Measurements from ENCODE around the gene SPTBN2.
"Not testable (repeated sequence)": the region's sequence is repeated elsewhere in the genome, so short reads cannot be mapped to it uniquely, and the experiment has no call there.

Gene SPTBN2

DNA sequence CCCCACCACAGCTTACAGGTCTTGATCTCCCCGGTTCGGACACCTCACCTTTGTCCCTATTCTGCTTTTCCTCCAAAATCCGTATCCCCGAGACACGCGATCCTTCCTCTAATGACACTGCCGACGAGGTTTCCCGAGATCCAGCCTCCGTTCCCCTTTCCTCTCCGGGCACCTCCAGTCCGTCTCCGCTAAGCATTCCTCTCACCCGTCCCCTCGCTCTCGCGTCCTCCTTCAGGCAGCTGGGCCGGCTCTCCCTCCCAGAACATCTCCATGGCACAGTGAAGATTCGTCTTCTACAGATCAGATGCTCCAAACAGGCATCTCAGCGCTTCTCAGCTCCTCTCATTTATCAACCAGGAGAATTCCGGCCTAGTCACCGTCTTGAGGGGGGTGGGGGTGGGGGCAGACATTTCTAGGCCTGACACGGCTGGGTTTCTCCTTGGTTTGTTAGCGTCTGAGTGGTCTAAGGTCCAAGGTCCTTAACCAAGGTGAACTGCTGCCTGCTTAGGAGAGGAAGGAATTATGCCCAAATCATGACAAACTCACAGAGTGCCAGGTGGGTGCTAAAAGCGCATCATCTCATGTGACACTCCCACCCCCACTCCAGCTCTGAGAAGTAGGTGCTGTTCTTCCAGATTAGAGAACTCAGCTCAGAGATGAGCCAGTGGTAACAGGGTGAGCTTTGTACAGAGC lies at the start of gene SPTBN2:
TSS of gene SPTBN2 (minus strand) at position 524 of the 693 bp plus-strand sequence. CDS start 7,976 bp downstream, outside the sequence.
- no peak for FAIRE-seq

DNA sequence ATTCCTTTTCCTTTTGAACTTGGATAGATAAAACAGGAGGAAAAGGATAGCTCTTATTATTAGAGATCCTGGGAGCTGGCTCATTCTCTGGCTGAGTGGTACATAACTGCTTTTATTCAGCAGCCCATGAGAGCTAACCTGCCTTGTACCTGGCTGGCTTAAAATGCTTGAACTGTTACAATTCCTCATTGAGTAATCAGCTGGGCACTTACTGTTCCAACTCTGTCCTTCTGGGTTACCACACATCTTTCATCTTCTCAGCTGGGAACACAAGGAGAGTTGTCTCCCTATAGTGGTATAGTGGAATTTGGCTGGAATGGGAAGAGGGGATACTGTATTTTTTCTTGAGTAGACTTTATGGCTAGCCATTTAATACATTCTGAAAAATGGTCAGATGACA lies 39.8 kb upstream of the SPTBN2 start:
- no peak for FAIRE-seq

DNA sequence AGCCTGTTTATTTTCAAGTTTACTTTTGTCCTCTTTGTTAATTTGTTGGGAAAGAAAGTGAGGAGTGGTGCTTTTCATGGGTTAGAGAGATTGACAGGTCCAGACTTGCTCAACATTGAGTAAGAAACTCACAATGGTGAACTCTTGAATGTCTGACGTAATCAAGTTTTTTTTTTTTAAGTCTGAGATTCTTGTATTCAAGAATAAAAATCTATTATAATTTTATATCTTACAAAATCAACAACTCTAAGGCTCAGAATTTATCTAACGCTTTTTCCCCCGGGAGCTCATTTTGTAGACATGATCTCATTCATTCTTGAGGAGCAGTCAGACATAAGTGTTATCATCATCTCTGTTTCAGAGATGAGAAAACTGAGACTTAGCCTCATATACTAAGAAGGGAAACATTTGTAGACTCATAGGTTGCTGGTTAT lies 39.1 kb upstream of the SPTBN2 start:
- no peak for FAIRE-seq

DNA sequence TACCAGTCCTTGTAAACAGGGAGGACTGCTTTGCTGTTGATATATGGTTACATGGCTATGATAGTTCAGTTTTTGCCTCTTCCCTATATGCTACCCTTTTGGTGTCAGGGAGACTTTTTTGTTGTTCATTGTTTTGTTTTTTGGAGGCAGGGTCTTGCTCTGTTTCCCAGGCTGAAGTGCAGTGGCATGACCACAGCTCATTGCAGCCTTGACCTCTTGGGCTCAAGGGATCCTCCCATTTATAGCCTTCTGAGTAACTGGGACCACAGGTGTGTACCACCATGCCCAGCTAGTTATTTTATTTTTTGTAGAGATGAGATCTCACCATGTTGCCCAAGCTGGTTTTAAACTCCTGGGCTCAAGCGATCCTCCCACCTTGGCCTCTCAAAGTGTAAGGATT lies 38.6 kb upstream of the SPTBN2 start:
- no peak for FAIRE-seq

DNA sequence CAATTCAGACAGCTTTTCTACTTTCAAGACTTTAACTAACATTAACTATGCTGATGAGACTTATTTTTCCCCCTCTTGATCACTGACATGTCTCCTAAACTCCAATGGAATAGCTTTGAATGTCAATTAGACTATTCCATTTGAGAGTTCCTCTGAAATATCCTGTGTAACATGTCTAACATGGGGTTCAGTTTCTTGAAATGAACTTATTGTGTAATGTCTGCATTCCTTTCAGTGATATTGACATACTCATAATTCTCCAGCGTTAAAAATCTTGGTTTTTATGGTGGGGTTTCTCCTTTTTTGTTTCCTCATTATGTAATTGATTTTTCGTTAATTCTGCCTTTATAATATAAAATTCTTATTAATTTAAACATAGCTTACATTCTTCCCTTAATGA lies 37.7 kb upstream of the SPTBN2 start:
- FAIRE-seq, result no peak

DNA sequence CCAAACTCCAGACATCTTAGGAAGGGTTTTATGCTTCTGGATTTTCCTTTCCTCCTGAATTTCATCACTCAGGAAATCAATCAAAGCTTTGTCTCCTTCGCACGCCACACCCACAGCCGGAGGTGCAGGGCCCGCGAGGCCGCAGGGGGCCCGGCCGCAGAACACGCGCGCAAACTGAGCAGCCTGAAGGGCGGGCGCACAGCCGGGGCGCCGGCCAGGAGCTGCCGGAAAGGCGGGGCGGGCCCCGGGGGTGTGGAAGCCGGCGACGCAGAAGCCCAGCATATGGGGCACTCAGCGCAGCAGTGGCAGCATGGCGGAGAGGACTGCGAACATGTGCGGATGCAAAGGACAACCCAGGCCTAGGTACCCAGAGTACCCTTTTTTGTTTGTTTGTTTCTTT lies 33.1 kb upstream of the SPTBN2 start:
- no peak for FAIRE-seq

DNA sequence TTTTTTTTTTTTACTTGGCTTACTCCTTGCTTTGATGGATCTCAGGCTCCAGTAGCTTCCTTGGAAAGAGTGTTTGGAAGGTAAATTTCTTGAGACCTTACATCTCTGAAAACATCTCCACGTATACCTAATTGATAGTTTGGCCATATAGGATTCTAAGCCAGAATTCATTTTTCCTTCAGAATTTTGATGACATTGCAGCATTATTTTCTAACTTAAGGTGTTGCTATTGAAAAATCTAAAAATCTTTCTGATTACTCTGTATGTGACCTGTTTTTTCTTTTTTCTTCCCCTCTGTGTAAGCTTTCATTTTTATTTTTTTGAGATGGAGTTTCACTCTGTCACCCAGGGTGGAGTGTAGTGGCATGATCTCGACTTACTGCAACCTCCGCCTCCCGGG lies 23.1 kb upstream of the SPTBN2 start:
- no peak for FAIRE-seq

DNA sequence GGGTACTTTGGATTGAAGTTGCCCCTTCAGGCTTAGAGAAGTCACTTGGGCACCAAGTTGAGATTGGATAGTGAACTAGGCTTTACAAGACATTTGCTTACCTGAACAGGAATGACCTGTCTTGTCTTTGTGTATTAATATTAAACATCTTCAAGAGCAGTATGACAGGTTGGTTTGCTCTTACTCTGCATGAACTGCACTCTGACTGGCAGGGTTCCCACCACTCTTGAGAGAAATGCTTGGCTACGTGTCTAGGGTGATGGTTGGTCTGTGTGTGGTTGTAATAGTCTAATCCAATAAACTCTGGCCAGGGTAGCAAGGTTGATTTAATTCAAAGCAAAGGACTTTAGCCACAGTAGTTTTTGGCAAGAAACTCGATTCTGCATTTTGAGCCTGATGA lies 20.1 kb upstream of the SPTBN2 start:
- no peak for FAIRE-seq

DNA sequence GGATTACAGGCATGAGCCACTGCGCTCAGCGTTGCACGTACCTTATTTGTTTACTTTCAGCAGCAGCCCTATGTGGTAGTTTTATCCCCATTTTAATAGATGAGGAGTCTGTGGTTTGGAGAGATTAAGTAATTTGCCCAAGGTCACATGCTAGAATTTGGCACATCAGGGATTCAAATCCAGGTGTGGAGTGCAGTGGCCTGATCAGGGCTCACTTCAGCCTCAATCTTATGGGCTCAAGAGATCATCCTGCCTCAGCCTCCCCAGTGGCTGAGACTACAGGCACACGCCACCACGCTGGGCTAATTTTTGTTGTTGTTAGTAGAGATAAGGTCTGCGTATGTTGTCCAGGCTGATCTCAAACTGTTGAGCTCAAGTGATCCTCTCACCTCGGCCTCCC lies 18.5 kb upstream of the SPTBN2 start:
- no peak for FAIRE-seq

DNA sequence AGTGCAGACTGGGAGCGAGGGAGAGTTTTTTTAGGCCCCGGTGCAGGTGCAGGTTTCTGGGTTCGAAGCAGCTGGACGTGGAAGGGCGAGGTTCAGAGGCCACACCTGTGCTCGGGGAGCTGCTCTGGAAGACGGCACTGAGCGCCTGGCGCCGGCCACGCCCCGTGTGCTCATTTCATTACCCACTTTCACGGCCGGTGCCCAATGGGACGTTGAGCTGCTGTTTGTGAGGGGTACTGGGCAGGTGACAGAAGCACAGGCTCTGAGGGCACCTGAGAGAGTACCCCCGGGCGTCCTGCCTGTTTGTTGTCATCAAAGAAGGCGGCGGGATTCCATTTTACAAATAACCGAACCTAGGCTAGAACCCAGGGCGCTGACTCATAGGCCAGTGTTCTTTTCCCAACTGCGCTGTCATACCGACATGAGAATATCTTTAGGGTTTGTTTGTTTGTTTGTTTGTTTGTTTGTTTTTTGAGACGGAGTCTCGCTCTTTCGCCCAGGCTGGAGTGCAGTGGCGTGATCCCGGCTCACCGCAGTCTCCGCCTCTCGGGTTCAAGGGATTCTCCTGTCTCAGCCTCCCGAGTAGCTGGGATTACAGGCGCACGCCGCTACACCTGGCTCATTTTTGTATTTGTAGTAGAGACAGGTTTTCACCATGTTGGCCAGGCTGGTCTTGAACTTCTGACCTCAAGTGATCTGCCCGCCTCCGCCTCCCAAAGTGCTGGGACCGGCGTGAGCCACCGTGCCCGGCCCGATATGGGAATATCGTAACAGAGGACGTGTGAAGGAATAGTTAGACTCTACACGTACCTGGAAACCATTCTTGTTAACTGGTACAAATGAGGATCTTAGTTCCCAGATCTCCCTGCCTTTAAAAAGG lies 16.6 kb upstream of the SPTBN2 start:
- FAIRE-seq, result no peak

DNA sequence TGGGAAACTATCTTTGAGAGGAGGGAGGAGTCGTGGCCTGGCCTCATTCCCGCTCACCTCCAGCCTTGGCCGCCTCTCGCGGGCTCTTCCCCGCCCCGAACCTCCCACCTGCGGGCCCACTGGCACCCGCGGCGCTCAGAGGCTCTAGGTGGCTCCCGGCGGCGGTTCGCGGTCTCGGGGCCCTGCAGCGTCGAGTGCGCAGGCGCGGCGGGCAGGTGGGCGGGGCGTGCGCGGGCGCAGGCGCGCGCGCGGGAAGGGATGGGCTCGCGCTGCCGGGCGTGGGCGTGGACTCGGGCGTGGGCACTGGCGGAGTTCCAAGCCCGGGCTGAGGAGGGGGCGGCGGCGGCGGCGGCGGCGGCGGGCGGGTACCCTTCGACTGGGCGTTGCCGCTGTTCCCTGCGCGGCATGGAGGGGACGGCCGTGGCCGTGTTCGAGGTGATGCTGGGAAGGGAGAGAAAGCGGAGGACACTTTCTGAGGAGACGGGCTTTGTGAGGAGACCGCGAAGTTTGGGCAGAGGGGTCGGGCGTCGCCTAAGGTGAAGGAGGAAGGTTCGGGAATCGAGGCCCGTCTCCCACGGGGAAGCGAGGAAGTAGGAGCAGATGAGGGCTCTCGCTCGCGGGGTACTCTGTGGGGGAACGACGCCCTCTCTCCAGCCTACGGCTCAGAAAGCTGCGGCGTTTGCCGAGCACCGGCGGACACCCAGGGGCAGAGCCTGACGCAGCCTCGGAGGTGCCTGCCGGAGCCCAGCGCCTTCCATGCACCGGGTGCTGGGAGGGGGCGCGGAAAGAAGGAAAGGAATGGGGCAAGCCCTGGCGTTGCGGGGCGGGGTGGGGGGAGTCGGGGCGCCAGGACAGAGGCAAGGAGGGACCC lies 15.7 kb upstream of the SPTBN2 start:
- no peak for FAIRE-seq

DNA sequence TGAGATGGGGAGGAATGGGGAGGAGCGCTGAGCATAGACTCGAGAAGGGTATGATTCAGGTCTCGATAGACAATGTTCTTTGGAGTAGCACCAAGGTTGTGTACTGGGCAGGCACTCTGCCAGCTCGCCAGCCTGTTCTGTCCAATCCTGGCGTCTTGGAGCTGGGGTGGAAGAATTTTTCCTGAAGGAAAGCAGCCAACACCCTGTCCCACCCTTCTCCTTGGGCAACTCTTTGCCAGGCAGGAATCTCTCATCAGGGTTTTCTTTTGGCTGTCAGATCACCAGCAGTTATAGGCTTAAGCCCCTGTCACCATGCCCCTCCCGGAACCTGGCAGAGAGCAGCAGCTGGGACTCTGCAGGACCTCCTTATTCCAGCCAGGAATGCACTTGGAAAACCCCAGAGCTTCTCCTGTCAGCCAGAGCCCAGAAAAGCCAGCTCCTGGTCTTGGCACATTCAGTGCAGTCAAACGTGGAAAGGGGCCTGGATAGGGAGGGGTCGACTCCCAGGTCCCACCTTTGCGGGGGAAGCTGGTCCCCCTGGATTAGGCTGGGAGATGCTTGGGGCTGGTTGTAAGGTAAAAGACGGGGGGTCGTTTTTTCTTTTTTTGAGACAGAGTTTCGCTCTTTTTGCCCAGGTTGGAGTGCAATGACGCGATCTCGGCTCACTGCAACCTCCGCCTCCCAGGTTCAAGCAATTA lies 14.4 kb upstream of the SPTBN2 start:
- FAIRE-seq, result no peak

DNA sequence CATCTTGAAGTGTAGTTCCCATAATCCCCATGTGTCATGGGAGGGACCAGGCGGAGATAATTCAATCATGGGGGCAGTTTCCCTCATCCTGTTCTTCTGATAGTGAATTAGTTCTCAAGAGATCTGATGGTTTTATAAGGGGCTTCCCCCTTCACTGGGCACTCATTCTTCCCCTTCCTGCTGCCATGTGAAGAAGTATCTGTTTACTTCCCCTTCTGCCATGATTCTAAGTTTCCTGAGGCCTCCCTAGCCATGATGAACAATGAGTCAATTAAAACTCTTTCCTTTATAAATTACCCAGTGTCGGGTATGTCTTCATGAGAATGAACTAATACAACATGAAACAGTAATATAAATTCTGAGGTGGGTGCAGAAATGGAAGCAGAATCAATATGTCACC lies 12.1 kb upstream of the SPTBN2 start:
- FAIRE-seq, result no peak

DNA sequence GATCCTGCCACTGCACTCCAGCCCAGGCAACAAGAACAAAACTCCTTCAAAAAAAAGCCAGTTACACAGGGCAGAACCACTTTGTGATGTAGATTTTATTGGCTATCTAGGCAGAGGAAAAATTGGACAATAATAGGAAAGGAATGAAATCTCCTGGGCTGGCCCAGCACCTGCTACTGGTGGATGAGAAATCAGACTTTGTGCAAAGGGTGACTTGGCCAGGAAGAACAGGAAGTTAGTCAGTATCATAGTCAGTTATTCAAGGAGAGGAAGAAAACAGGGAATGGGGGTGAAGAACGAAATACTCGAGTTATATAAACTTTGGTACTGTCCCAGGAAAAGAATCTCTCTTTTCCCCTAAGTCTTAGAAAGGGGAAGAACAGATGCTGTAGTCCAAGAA lies 11.0 kb upstream of the SPTBN2 start:
- no peak for FAIRE-seq

DNA sequence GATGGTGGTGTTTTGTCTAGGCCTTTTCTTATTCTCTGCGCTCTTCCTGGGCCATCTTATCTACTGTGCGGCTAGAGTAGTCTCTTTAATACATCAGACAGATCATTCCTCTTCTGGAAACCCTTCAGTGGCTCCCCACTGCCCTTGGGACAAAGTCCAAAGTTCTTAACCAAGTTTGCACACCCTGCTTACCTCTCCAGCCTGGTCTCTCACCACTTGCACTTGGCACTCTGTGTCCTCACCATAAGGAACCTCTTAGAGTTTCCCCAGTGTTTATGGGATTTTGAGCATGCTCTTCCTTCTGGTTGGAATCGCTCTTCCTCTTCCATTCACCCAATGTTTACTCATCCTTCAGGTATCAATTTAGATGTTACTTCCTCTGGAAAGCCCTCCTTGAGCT lies 5.2 kb upstream of the SPTBN2 start:
- FAIRE-seq, result no peak

DNA sequence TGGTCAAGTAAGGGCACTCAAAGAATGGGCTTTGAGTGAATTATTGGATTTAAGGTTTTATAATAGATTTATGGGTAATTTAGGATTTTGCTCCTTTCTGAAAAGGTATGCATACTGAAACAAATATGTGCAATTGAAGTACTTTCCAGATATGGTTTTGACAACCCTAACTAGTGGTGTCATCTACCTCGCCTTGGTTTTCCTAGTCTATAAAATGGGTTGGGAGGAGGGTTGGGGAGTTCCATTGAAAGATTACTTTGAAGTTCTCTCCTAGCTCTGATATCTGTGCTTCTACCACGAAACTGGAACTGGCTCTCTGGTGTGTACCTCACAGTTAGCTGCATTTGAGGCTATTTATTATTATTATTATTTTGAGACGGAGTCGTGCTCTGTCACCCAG lies 431 bp upstream of the SPTBN2 start:
- no peak for FAIRE-seq

DNA sequence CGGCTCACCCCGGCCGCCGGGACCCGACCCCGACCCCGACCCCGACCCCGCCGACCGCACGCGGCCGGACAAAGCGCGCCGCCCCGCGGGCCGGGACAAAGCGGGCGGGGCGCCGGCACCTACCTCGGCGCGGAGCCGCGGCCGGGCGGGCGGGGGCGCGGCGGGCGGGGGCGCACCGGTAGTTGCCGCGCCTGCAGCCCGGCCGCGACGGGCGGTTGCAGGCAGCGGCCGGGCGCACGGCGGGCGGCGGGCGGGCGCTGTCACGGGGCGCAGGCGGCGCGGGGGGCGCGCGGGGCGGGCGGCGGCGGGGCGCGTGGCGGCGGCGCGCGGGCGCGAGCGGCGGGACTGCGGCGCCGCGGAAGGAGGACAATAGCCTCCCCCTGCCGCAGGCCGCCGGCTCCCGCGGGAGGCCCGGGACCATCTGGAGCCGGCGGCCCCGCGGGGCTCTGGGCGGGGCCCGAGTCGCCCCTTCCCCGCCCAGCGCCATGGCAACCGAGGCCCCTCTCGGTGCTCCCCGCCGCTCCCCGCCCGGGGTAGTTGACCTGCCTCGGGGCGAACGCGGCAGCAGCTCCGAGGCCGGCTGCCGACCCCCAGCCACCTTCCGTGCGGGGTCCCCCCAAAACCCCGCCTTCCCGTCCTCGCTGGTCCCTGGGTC lies 851 bp downstream of the SPTBN2 start:
- no peak for FAIRE-seq

DNA sequence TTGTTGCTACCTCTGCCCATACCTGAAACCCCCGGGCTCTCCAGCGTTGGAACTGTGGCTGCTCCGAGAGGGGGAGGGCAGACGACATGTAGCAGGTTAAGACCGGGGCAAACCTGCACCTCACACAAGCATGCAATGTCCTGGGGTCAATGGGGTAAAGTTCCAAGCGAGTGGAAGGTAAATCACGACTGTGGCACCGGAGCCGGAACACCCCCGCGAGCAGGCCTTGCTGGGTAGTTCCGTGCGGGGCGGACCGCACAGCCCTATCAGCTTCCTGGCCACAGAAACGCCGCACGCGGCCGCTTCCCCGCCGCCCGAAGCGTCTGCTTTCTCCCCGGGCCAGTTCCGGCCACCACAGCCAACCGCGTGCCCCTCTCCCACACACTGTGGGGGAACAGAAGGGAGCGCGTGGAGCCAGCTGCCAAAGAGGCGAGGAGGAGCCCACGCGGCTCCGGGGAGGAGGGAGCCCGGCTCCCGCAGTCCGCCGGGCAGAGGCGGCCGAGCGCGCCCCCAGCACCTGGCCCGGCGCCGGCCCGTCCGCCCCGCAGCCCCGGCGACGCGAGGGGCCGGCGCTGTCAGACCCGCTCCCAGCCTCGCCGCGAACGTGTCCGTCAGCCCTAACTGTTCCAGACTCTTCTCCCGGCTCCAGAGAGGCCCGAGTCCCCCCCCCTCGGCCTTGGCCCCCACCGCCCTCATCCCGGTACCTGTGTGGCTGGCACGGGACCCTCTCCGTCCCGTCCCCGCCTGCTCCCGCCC lies 1.6 kb downstream of the SPTBN2 start:
- no peak for FAIRE-seq

DNA sequence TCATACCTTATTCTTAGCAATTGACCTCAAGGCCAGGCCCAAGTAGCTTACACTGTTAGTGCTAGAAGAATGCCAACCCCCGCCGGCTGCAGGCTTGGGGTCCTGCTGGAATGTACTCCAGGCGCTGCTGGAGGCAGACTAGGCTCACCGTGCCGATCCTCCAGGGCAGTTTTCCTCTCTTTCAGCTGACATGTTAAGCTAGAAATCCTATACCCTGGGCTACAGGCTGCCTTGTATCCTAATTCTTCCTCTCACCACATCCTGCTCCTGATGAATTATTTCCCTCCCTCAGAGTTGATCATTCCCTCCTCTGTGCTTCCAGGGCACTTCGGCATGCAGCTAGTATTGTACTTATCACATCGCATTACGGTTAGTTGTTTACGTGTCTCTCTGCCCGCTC lies 3.4 kb downstream of the SPTBN2 start:
- no peak for FAIRE-seq

DNA sequence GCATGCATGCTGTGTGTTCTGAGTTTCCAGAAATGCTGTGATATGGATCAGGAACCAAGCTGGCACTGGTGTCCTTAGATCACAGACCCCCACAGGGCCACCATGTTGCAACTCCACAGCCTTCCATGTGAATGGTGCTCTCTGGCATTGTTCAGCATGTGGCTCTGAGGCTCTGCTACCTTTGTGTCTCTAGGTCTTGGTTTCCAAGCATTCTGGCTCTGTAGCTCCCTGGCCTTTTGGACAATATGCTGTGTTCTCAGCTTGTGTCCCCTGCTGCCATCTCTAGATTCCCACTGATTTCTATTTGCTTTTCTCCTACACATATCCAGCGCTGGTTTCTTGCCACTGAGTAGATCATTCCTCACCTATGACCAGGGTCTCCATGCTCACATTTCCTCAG lies 3.9 kb downstream of the SPTBN2 start:
- FAIRE-seq, result no peak

DNA sequence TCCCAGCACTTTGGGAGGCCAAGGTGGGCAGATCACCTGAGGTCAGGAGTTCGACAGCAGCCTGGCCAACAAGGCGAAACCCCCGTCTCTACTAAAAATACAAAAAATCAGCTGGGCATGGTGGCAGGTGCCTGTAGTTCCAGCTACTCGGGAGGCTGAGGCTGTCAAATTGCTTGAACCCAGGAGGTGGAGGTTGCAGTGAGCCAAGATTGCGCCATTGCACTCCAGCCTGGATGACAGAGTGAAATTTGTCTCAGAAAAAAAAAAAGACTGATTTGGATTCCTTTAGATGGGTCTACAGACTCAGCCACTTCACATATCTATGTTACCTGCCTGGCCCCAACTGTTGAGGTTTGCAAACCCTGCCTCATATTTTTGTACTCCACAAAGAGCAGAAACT lies 4.8 kb downstream of the SPTBN2 start:
- FAIRE-seq, result not testable (repeated sequence)

Data from colon (tissue), 2 donors.